Nephron progenitor cell (in vitro differentiated cells): ENCODE measurements around the gene KIF20B.

Experiments
- DNase-seq: peaks from one replicate; pipeline ENCODE4 v3.0.0; 2021
- H3K27ac Mint-ChIP-seq: 2 replicates; pipeline ENCODE4 v1.8.0; 2021; ENCODE audit warnings: mild to moderate bottlenecking, moderate library complexity, mixed read lengths
- H3K27me3 Mint-ChIP-seq: 2 replicates; pipeline ENCODE4 v1.8.0; 2021; ENCODE audit warnings: mild to moderate bottlenecking, low read depth, mixed read lengths; ENCODE audit not compliant: poor library complexity
- H3K36me3 Mint-ChIP-seq: 2 replicates; pipeline ENCODE4 v1.8.0; 2021; ENCODE audit warnings: low read depth, mixed read lengths
- H3K4me1 Mint-ChIP-seq: 2 replicates; pipeline ENCODE4 v1.8.0; 2021; ENCODE audit warnings: mixed read lengths
- H3K4me3 Mint-ChIP-seq: 2 replicates; pipeline ENCODE4 v1.8.0; 2021; ENCODE audit warnings: mild to moderate bottlenecking, moderate library complexity, mixed read lengths
- H3K9me3 Mint-ChIP-seq: 2 replicates; pipeline ENCODE4 v1.8.0; 2021; ENCODE audit warnings: mild to moderate bottlenecking, moderate library complexity, mixed read lengths
- TF ChIP-seq, protein P1 (sequence below): fragments of 200-600 bp; sonication (generic); IDR thresholded peaks from 2 replicates; pipeline ENCODE4 v1.5.0; 2021; ENCODE audit warnings: antibody characterized with exemption

KIF20B gene

DNA sequence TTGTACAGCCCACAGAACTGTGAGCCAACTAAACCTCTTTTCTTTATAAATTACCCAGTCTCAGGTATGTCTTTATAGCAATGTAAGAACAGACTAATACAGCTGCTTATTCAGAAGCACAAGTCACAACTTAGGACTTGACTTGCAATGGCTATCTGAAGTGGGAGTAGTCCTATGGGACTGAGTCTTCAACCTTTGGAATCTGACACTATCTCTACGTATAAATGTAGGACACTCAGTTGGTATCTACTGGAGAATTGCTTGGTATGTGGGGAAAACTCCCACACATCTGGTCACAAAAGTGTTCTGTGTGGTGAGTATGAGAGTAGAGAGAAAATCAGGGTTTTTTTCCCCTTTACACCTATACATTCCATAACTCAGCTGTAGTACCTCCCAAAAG lies 44.1 kb upstream of the KIF20B start:
- Mint-ChIP-seq H3K36me3 (peaks cover 5% of the 10 kb centered on the region), H3K27me3 (peaks cover 3% of the 10 kb centered on the region), H3K4me3 (no peak overlapping the region), H3K9me3 (peaks cover 19% of the 10 kb centered on the region), H3K4me1 (peaks cover 11% of the 10 kb centered on the region), H3K27ac (no peak overlapping the region)
- TF ChIP-seq, protein P1, sequence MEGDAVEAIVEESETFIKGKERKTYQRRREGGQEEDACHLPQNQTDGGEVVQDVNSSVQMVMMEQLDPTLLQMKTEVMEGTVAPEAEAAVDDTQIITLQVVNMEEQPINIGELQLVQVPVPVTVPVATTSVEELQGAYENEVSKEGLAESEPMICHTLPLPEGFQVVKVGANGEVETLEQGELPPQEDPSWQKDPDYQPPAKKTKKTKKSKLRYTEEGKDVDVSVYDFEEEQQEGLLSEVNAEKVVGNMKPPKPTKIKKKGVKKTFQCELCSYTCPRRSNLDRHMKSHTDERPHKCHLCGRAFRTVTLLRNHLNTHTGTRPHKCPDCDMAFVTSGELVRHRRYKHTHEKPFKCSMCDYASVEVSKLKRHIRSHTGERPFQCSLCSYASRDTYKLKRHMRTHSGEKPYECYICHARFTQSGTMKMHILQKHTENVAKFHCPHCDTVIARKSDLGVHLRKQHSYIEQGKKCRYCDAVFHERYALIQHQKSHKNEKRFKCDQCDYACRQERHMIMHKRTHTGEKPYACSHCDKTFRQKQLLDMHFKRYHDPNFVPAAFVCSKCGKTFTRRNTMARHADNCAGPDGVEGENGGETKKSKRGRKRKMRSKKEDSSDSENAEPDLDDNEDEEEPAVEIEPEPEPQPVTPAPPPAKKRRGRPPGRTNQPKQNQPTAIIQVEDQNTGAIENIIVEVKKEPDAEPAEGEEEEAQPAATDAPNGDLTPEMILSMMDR, result no peak
- DNase-seq, result no peak

DNA sequence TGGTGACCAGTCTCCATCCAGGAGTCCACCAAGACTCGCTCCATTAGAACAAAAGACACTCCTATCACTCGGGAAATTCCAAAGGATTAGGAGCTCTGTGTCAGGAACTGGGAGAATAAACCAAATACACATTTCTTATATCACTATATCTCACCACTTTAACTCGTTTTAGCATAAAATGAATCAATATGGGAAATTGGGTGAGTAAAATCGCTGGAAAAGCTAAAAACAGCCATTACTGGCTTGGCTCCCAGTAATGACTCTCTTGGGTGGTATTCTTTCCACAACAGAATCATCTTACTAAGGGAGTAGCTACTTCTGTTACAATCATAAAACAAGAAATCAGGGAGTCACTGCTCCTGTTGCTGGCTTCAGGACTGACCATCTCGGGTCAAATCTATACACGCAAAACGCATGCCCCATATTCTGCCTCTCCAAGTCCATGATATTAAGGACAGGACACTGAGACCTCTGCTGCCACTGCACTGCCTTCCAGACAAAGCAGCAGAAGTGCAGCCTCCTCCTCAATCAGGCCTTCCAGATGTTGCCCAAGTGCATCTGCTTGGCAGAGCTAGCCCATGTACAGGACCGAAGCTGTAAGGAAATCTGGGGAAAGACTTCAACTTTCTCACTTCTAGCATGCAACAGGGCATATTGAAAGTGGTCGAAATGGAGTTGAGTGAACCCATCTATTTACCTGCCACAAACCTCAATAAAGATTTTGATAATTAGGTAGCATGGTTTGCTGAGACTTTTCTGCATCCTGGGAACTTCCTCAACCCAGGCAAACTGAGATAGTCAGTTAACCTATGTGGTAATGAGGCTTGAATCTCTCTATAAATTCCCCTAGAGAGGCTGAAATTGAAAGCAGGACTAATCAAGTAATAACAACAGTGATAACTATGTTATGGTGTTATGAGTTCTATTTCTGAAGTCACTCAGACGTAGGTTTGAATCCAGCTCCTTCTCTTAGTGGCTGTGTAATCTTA lies 42.0 kb upstream of the KIF20B start:
- Mint-ChIP-seq H3K9me3 (peaks cover 17% of the 10 kb centered on the region), H3K36me3 (peaks cover 3% of the 10 kb centered on the region), H3K27me3 (peaks cover 3% of the 10 kb centered on the region), H3K4me1 (peaks cover 11% of the 10 kb centered on the region), H3K4me3 (no peak overlapping the region), H3K27ac (no peak overlapping the region)
- TF ChIP-seq, protein P1, result no peak
- no peak for DNase-seq

GRCh38 chr10:89662596-89662995 lies 38.8 kb upstream of the KIF20B start:
- no peaks in the 10 kb centered on the region for H3K36me3 Mint-ChIP-seq
- H3K27me3 Mint-ChIP-seq, result peaks cover 3% of the 10 kb centered on the region
- DNase-seq, result no peak
- H3K4me1 Mint-ChIP-seq, result peaks cover 11% of the 10 kb centered on the region
- TF ChIP-seq, protein P1, result no peak
- no peak overlapping the region for H3K27ac Mint-ChIP-seq
- H3K4me3 Mint-ChIP-seq, result no peak overlapping the region
- H3K9me3 Mint-ChIP-seq, result no peaks in the 10 kb centered on the region

GRCh38 chr10:89663144-89663543 lies 38.2 kb upstream of the KIF20B start:
- no peak for DNase-seq
- H3K36me3 Mint-ChIP-seq, result no peaks in the 10 kb centered on the region
- H3K4me3 Mint-ChIP-seq, result no peak overlapping the region
- peaks cover 3% of the 10 kb centered on the region for H3K27me3 Mint-ChIP-seq
- H3K9me3 Mint-ChIP-seq, result no peaks in the 10 kb centered on the region
- peaks cover 11% of the 10 kb centered on the region for H3K4me1 Mint-ChIP-seq
- no peak overlapping the region for H3K27ac Mint-ChIP-seq
- TF ChIP-seq, protein P1, result no peak

DNA sequence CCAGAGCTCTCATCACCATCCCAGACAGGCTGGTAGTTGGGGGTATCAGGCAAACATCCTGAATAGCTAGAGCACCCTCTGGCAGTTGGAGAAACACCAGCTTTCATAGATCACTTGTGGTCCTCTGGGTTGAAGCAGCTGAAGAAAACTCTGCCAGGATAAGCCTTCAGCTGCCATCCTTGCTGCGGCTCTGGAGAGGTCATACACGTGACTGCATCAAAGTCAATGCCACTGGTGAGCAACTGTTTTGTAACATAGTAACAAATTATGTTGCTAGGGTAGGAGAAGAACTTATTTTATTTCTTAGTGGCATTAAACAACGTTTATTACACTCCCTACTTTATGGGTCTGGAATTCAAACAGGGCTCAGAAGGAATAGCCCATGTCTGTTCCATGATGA lies 37.2 kb upstream of the KIF20B start:
- TF ChIP-seq, protein P1, result no peak

More for the DNA sequence above, 37.2 kb upstream of the KIF20B start:
- peaks cover 10% of the 10 kb centered on the region for H3K4me1 Mint-ChIP-seq
- peaks cover 3% of the 10 kb centered on the region for H3K27me3 Mint-ChIP-seq
- no peak overlapping the region for H3K27ac Mint-ChIP-seq
- H3K9me3 Mint-ChIP-seq, result no peaks in the 10 kb centered on the region
- H3K36me3 Mint-ChIP-seq, result no peaks in the 10 kb centered on the region
- DNase-seq, result no peak
- no peak overlapping the region for H3K4me3 Mint-ChIP-seq
